GM18907 (cell line): Measurements from ENCODE around the gene LGR6.

Experiments used
- ATAC-seq: cut with Tn5 transposase; IDR thresholded peaks from one replicate; pipeline ENCODE4 v1.9.1; 2021; ENCODE audit warnings: mild to moderate bottlenecking, moderate library complexity; ENCODE audit not compliant: unreplicated experiment

Gene LGR6

GRCh38 chr1:202217951-202218350 lies 24.4 kb downstream of the LGR6 start:
- no peak for ATAC-seq

GRCh38 chr1:202220733-202221132 lies 27.1 kb downstream of the LGR6 start:
- ATAC-seq = no peak

- no peak for ATAC-seq
Measured at GRCh38 chr1:202221911-202222909, 28.6 kb downstream of the LGR6 start.

GRCh38 chr1:202223121-202223860 lies 29.7 kb downstream of the LGR6 start:
- ATAC-seq = no peak

GRCh38 chr1:202224453-202224852 lies 30.9 kb downstream of the LGR6 start:
- no peak for ATAC-seq

- no peak for ATAC-seq
Measured at GRCh38 chr1:202225131-202225530, 31.5 kb downstream of the LGR6 start.

- no peak for ATAC-seq
Measured at GRCh38 chr1:202227053-202227672, 33.6 kb downstream of the LGR6 start.

- ATAC-seq = no peak
Measured at GRCh38 chr1:202227997-202228401, 34.4 kb downstream of the LGR6 start.

- ATAC-seq = no peak
Measured at GRCh38 chr1:202228484-202229122, 35.0 kb downstream of the LGR6 start.

GRCh38 chr1:202229376-202229775 lies 35.8 kb downstream of the LGR6 start:
- ATAC-seq = no peak

GRCh38 chr1:202230061-202230938 lies 36.7 kb downstream of the LGR6 start:
- ATAC-seq = no peak

- no peak for ATAC-seq
Measured at GRCh38 chr1:202230939-202231645, 37.5 kb downstream of the LGR6 start.

- no peak for ATAC-seq
Measured at GRCh38 chr1:202233171-202233570, 39.6 kb downstream of the LGR6 start.

GRCh38 chr1:202233804-202234203 lies 40.2 kb downstream of the LGR6 start:
- ATAC-seq = no peak

GRCh38 chr1:202234331-202235002 lies 40.9 kb downstream of the LGR6 start:
- ATAC-seq = no peak

- ATAC-seq = no peak
Measured at GRCh38 chr1:202235003-202235660, 41.5 kb downstream of the LGR6 start.

- no peak for ATAC-seq
Measured at GRCh38 chr1:202235856-202236837, 42.5 kb downstream of the LGR6 start.
